Ecto neural progenitor cell (in vitro differentiated cells): ENCODE results near the gene RMND5B.
A peak's percentile ranks its signal among the peaks of the same experiment; 100 is the strongest.
"Not testable (repeated sequence)": the region's sequence is repeated elsewhere in the genome, so short reads cannot be mapped to it uniquely, and the experiment has no call there.

Experiments used
- DNase-seq: peaks from one replicate; pipeline ENCODE4 v3.0.0-alpha.2; 2018; ENCODE audit warnings: low spot score

RMND5B gene, protein sequence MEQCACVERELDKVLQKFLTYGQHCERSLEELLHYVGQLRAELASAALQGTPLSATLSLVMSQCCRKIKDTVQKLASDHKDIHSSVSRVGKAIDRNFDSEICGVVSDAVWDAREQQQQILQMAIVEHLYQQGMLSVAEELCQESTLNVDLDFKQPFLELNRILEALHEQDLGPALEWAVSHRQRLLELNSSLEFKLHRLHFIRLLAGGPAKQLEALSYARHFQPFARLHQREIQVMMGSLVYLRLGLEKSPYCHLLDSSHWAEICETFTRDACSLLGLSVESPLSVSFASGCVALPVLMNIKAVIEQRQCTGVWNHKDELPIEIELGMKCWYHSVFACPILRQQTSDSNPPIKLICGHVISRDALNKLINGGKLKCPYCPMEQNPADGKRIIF

DNA sequence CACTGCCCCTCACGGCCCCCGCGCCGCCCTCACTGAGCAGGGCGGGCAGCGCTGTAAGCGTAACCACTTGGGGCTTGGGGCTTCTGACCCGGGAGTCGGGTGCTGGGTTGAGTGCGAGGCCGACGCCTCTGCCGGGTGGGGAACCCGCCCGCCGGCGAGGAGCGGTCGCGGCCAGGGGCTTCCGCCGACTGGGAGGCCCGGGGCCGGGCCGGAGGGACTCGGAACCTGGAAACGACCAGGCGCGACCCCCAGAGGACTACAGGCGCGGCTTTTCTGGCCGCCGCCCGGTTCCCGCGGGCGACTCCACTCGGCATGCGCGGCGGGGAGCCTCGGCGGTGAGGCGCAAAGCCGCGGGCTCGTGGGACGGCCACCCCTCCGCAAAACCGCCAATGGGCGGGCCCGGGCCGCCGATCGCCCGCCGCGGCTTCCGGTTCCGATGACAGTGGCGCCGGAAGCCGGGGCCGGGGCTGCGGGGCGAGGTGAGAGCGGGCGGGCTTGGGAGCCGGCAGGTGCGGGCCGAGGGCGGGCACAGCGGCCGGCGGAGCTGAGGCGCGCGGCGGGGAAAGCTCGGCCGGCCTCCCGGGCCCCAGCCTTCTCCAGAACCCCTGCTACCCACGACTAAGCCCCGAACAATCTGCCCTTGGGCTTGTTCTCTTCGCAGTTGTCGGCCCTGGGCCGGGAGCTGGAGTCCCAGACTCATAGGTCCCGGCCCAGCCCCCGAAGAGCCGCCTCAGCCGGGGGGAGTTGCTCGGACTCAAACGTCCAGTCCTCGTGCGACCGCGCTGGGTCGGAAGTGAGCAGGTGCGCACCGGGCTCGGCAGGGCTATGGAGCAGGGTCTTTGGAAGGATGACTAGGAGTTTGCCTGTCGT is at the start of gene RMND5B:
Gene RMND5B (plus strand): TSS at position 439 of the 870 bp plus-strand sequence. CDS start 7,106 bp downstream, outside the sequence.
- DNase-seq: peak; percentile 90

DNA sequence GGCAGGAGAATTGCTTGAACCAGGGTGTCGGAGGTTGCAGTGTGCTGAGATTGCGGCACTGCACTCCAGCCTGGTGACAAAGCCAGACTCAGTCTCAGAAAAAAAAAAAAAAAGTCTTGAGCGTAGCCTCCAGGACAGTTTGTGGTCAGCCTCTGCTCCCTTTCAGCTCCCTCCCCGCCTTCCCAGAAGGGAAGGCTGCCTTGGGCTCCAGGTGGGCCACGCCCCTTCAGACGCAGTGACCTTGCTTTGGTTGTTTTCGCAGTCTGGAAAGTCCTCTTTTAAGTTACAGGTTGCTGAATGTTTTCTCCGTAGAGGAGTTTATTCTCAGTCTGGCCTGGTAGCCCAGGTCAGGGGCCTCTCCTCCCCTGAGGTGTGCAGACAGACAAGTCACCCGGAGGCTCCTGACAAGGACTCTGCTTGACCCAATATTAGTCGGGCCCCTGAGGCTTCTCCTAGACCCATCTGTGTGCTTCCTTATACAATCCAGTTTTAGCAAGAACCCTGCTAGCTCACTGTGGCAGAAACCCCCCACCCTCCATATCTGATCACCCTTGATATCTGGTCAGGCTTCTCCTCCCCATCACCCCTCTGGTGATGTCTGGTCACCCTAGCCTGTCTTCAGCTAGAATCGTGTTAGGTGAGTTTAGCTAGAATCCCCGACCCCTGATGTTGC is 49.1 kb upstream of the RMND5B start:
- no peak for DNase-seq

GRCh38 chr5:178083922-178084321 is 46.9 kb upstream of the RMND5B start:
- DNase-seq: no peak

GRCh38 chr5:178085316-178085715 is 45.5 kb upstream of the RMND5B start:
- no peak for DNase-seq

DNA sequence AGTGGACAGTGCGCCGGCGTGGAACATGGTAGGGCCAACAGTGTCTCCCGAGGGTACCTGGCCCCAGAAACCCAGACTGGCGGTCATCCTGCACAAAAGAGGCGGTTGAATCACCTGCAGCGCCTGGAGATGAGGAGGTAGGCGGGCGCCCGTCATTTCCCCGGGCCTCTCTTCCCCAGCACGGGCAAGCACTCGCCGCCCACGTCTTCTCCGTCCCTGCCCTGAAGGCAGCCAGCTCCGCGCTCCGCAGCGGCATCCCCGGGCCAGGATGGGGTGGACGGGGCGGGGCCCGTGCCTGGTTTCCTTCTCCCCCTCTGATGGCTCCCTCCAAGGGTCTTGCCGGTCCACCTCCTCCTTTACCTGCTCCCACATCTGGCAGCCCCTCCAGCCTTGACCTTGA is 44.5 kb upstream of the RMND5B start:
- no peak for DNase-seq

GRCh38 chr5:178087199-178087598 is 43.6 kb upstream of the RMND5B start:
- not testable (repeated sequence) for DNase-seq

GRCh38 chr5:178090856-178091255 is 40.0 kb upstream of the RMND5B start:
- DNase-seq: no peak

- DNase-seq: no peak
Observed at GRCh38 chr5:178093134-178093533, 37.7 kb upstream of the RMND5B start.

GRCh38 chr5:178094345-178094744 is 36.5 kb upstream of the RMND5B start:
- DNase-seq: no peak

DNA sequence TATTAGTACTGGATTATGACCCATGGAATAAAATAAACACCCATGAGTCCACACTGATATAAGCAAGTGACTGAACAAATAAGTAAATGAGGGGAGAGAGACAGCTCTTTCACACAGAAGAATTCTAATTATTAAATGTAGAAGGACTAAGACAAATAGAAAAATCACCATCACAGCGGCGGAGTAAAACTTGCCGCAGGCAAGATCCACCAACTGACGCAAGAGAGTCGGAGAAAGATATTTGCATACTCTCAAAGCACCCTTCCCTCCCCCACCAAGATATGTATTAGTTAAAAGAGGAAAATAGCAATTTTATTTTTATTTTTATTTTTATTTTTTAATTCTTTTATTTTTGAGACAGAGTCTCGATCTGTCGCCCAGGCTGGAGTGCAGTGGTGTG is 32.1 kb upstream of the RMND5B start:
- no peak for DNase-seq

DNA sequence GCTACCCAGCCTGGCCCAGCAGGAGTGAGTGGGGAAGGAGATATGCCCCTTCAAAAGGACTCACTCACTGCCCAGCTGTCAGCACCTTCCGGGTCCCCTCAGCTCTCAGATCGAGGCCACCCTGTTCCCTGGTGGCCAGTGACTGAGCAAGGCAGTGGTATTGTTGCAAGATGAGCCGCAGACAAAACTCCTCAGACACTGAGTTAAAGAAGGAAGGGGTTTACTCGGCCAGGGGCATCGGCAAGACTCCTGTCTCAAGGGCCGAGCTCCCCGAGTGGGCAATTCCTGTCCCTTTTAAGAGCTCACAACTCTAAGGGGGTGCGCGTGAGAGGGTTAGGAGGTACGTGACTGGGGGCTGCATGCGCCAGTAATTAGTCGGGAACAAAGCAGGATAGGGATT is 27.2 kb upstream of the RMND5B start:
- no peak for DNase-seq

- DNase-seq: no peak
Observed at GRCh38 chr5:178104492-178104891, 26.3 kb upstream of the RMND5B start.

DNA sequence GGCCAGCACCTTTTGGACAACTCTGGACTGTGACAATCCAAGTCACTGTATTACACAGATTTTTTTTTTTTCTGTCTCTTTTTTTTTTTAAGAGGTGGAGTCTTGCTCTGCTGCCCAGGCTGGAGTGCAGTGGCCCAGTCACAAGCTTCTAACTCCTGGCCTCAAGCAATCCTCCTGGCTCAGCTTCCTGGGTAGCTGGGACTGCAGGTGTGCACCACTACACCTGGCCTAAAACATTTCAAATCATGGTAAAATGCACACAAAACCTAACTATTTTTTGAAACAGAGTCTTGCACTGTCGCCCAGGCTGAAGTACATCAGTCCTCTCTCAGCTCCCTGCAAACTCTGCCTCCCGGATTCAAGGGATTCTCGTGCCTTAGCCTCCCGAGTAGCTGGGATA is 24.7 kb upstream of the RMND5B start:
- no peak for DNase-seq

- no peak for DNase-seq
Observed at GRCh38 chr5:178106556-178107239, 24.1 kb upstream of the RMND5B start.

DNA sequence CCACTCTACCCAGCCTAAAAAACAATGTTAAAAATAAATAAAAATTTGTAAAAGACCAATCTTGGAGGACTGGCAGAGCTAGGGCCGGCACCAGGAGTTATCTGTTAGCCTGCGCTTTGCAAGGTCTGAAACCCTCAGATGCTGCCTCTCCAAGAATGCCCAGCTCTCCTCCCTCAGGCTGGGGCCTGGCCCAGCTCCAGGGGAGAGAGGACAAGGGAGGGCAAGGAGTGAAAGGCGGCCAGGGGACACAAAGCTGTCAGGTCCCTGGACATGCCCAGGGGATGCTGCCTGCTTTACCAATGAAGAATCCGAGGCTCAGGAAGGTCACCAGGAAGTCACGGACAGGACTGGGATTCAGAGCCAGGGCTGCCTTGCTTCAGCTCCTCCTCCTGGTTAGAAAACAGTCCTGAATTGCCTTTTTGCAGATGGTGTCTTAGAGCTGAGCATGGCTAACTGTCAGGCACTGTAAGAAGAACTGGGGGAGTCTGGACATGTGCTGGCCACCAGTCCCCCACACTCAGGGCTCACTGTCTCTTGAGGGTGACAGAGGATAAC is 23.0 kb upstream of the RMND5B start:
- no peak for DNase-seq

DNA sequence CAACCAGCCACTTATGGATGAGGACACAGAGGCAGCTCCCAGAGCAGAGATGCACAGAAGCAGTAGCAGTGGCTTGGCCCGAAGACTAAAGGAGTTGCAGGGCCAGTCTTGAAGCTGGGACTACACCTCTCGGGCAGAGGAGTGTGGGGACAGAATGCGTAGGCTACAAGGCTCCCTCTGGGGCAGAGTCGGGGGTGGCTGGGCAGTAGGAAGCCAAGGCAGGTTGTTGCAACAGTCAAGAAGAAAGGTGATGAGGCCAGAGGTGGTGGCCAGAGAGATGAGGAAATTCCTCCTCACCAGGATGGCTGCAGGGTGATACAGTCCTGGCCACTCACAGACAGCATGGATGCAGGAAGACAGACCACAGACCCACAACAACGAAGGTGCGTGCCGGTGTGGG is 22.4 kb upstream of the RMND5B start:
- no peak for DNase-seq

DNA sequence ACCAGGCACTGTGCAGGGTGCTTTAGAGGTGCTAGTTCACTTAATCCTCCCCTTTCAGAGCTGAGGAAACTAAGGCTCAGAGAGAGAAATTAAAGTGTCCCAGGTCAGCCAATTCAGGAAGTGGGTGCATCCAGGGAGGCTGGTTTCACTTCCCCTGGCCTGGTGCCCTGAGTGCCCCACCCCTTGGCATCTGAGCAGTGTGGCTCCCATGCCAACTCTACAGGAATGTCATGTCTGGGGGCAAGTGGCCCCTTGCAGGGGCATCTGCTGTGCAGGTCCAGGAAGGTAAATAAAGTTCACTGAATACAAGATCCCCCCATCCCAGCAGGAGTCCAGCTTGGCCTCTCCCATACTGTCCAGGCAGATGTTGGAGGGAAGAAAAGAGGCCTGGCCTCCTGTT is 21.8 kb upstream of the RMND5B start:
- DNase-seq: no peak

DNA sequence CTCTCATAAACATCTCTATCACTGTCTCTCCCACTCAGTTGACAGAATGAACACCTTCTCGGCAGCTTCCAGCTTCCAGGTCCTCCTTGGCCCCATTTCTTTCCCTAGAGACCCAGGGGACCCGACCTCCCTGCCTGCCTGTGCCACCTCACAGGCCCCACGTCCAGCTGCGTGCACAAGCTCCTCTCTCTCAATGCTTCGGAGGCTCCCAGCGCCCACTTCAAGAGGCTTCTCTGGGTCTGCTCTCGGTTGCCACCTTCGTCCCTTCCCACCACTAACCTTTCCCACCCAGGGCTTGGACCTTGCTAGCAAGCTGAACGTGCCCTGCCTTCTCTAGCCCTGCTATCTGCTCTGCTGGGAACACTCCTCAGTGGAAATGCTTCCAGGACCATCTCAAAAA is 20.3 kb upstream of the RMND5B start:
- no peak for DNase-seq

- DNase-seq: no peak
Observed at GRCh38 chr5:178111925-178112324, 18.9 kb upstream of the RMND5B start.

GRCh38 chr5:178112545-178112944 is 18.3 kb upstream of the RMND5B start:
- no peak for DNase-seq

DNA sequence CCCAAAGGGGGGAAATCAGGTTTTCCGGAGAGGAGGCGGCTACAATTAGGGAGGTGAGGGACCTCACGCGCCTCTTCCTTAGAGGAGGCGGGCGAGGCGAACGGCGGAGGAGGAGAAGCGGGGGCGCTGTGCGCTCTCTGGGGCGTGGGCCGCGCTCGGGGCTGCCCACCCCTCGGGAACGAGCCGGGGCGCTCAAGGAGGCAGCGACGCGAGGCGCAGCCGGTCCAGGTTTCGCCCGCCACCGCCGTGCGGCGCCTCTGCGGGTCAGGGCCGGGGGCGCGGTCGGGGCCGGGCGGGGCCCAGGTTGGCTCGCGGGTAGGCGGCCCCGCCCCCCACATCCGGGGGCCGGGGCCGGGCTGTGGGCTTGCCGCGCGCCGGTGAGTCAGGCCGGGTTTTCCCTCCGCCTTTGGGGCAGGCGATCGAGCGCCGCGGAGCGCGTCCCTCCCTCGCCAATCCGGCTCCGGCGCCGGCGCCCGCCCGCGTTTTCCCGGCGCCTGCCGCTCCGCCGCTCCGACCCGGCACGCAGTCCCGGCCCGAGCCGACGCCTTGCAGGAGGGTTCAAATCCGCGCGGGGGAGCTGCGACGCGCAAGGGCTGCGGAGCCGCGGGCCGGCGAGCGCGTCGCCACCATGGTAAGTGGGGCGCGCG is 17.6 kb upstream of the RMND5B start, which contains the start of gene N4BP3:
Gene N4BP3 (plus strand): TSS at position 392 of the 647 bp plus-strand sequence. CDS start 6,052 bp downstream, outside the sequence.
- peak; percentile 93 for DNase-seq
